Fibroblast of the conjunctiva (primary cell): ENCODE measurements around the gene IL18BP.

Source experiments
- DNase-seq: peaks from one replicate; pipeline ENCODE4 v3.0.0-alpha.2; 2010; ENCODE audit warnings: low read depth

Gene IL18BP

GRCh38 chr11:71998649-71999310 lies at the start of gene IL18BP:
TSS of gene IL18BP (plus strand) at chr11:71998909. CDS start at chr11:71999985, 1,076 bp downstream.
- DNase-seq, result no peak

GRCh38 chr11:71949034-71949433 lies 49.7 kb upstream of the IL18BP start:
- no peak for DNase-seq

- DNase-seq, result no peak
Observed at GRCh38 chr11:71951741-71952310, 46.9 kb upstream of the IL18BP start.

DNA sequence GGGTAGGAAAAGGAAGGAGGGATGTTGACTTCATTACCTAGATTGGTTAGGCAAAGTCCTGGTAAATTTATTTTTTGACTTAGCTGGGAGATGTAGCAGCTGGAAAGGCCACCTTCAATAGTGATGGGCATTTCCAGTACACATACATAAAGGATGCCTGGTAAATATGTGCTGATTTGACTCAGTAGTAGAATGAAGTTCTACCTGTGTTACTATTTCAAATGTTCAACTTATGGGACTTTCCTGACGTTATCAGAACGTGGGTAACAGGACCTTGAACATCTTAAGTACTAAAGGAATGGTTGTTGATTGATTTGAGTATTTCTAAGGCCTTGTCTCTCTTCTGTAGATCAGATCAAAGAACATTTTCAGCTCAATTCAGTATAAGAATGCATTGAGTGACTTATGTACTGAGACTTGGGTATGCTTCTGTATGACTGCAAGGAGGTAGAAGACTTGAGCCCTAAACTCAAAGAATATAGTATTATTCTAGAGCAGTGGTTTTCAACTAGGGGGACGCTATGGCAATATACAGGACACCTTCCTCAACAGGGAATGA lies 42.7 kb upstream of the IL18BP start:
- DNase-seq, result no peak

GRCh38 chr11:71962428-71963038 lies 36.2 kb upstream of the IL18BP start:
- peak; percentile 24 for DNase-seq

- DNase-seq, result no peak
Observed at GRCh38 chr11:71963468-71963867, 35.2 kb upstream of the IL18BP start.

GRCh38 chr11:71964641-71965040 lies 34.1 kb upstream of the IL18BP start:
- no peak for DNase-seq

GRCh38 chr11:71971680-71972079 lies 27.0 kb upstream of the IL18BP start:
- DNase-seq, result no peak

DNA sequence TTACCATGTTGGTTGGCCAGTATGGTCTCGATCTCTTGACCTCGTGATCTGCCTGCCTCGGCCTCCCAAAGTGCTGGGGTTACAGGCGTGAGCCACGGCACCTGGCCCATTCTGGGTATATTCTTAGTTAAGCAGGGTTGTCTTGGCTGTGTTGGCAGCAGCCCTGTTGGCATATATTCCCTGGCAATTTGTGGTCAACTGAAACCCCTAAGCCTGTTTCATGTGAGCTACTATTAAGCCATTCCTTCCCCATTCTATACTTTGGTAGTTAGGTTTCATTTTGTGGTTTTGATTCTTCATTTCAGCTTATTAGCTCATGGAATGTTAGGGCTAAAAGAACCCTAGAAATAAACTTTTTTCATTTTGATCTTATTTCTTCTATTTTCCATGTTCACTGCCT lies 22.2 kb upstream of the IL18BP start:
- no peak for DNase-seq

GRCh38 chr11:71977090-71977489 lies 21.6 kb upstream of the IL18BP start:
- DNase-seq, result no peak

GRCh38 chr11:71977743-71978418 lies 20.8 kb upstream of the IL18BP start:
- peak; percentile 45 for DNase-seq

DNA sequence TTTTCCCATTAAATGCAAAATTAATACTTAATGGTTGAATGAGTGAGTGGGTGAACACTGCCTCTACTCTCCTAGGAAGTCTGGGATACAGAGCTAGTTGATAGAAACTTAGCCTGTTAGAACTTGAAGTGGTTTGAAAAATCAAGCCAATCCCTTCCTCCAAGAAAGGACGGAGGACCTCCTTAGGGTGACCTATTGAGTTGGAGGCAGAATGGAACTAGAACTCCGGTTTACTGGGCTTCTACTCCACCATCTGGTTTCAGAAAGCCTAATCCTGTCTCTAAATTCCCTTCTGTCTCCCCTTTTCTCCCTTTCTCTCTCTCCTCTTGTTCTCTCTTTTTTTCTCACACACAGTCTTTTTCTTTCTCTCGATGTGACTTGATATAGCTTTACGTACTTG lies 19.6 kb upstream of the IL18BP start:
- no peak for DNase-seq

DNA sequence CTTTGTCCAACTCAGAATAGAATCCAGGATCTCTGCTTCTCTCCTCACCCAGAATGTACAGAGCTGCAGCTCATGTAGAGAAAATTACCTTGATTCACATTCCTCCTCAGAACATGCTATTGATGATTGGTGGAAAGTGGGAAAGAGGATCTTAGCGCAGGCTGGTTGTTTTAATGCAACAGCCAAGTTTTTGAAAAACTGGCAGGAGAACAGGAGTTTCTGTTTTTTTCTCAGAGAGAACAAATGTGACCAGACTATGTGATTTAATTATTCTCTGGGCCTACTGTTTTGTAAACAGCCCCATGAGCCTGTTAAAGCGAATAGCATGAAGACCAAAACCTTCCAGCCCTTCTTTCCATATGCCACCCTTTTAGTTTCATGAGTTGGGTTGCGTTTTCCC lies 19.1 kb upstream of the IL18BP start:
- DNase-seq, result no peak

DNA sequence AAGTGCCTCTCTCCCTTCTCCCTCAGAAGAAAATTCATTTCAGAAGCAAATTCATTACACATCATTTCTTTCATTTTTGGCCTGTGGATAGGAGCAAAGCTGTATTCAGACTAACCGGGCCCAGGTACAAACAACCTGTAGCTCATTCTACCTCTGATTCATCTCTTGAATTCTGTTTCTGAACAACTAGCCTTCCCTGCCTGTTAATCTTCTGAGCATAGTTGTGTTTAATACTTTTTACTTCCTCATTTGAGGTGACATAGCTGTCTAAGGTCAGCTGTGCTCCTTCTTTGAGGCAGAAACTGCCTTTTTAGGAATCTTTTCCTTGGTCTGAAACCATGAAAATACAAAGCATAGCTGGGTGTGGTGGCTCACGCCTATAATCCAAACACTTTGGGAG lies 12.6 kb upstream of the IL18BP start:
- DNase-seq, result no peak

GRCh38 chr11:71987521-71987920 lies 11.2 kb upstream of the IL18BP start:
- DNase-seq, result no peak

DNA sequence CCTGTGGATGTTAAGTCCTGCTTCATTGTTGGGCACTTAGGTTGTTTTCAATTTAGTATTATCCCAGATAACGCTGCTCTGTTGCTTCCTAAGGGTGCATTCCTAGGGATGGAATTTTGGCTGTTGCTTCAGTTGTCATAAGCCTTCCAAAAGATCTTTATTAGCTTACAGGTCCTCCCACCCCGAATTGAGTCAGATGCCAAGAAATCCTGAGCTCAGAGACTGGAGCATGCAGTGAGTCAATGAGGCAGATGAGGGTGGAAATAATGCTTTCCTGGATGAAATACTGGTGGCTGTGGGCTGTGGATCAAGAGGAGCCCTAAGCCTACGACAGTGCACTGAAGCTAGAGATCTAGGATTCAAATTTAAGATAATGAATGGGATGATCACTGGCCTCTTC lies 10.7 kb upstream of the IL18BP start:
- peak; percentile 43 for DNase-seq

DNA sequence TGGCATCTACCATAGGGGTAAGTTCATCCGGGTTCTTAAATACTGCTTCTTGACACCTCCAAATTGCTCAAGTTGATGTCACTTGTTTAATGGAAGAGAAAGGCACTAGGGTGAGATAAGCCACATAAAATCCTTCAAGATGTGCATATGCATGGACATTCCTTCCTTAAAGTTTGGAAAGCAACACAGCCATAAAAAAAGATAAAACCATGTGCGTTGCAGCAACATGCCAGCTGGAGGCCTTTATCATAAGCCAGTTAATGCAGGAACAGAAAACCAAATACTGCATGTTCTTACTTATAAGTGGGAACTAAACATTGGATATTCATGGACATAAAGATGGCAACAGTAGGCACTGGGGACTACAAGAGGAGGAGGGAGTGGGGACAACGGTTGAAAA lies 8.0 kb upstream of the IL18BP start:
- no peak for DNase-seq

- DNase-seq, result no peak
Observed at GRCh38 chr11:71991494-71991893, 7.2 kb upstream of the IL18BP start.

DNA sequence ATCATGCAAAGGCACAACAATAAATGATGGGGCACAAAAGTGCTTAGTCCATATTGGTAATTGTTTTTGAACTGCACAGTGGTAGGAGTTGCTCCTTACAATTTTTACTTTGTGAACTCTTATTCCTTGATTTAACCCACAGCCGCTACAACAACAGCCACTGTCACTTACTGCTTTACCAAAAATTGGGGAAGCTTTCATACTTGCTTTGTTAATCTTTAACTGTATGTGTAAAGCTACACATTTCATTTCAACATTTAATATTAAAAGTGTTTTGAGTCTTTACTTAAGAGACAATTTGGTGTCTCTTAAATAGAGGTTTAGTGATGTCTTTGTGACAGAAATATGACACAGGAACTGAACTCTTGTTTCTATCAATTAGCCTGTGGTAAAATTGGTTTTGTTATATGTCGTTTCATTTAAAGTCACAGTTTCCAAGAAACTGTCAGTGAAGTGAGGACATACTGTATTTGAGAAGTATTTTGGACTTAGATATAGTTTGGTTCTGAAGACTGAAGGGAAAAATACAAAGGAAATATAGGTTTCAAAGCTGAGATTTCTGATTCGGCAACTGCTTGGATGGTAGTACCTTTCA lies 6.5 kb upstream of the IL18BP start:
- no peak for DNase-seq

- no peak for DNase-seq
Observed at GRCh38 chr11:71994786-71995185, 3.9 kb upstream of the IL18BP start.

GRCh38 chr11:71995726-71996291 lies 2.9 kb upstream of the IL18BP start:
- no peak for DNase-seq

GRCh38 chr11:71996517-71996916 lies 2.2 kb upstream of the IL18BP start:
- no peak for DNase-seq
